ENCODE results near the gene TMPRSS11B. TPM values are rescaled to one million over a fixed set of nuclear protein-coding genes. Genes with fewer than 3 reads are reported as not detected.
"Not testable (repeated sequence)": the region's sequence is repeated elsewhere in the genome, so short reads cannot be mapped to it uniquely, and the experiment has no call there.

TMPRSS11B gene, protein sequence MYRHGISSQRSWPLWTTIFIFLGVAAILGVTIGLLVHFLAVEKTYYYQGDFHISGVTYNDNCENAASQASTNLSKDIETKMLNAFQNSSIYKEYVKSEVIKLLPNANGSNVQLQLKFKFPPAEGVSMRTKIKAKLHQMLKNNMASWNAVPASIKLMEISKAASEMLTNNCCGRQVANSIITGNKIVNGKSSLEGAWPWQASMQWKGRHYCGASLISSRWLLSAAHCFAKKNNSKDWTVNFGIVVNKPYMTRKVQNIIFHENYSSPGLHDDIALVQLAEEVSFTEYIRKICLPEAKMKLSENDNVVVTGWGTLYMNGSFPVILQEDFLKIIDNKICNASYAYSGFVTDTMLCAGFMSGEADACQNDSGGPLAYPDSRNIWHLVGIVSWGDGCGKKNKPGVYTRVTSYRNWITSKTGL
- total RNA-seq = not detected in 2 replicates

DNA sequence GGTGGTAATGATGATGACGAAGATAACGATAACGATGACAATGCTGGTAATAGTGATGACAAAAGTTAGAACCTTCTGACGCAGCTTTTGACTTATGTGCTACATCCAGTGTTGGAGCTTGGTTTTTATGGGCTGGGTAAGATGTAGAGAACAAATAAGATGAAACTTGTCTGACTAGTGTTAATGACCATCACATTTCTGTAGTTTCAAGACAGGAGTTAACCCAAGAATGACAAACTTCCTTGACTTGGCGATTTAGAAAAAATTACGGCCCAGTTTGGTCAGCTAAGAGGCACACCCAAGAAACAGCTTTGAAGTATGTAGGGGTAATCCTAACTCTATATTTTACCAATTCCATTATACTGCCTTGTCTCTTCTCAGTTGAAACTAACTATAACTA is at the start of gene TMPRSS11B:
TSS of gene TMPRSS11B (minus strand) at position 101 of the 400 bp plus-strand sequence. CDS start 136 bp downstream, outside the sequence.
- TF ChIP-seq, protein P1, sequence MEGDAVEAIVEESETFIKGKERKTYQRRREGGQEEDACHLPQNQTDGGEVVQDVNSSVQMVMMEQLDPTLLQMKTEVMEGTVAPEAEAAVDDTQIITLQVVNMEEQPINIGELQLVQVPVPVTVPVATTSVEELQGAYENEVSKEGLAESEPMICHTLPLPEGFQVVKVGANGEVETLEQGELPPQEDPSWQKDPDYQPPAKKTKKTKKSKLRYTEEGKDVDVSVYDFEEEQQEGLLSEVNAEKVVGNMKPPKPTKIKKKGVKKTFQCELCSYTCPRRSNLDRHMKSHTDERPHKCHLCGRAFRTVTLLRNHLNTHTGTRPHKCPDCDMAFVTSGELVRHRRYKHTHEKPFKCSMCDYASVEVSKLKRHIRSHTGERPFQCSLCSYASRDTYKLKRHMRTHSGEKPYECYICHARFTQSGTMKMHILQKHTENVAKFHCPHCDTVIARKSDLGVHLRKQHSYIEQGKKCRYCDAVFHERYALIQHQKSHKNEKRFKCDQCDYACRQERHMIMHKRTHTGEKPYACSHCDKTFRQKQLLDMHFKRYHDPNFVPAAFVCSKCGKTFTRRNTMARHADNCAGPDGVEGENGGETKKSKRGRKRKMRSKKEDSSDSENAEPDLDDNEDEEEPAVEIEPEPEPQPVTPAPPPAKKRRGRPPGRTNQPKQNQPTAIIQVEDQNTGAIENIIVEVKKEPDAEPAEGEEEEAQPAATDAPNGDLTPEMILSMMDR (conservative IDR thresholded peaks at IDR 0.05; ENCODE audit: low read depth, low read length) = no peak
- H3K4me3 ChIP-seq (ENCODE audit: low read depth, low read length) = no peak within 1 kb of the TSS
- DNase-seq (ENCODE audit: low read depth) = no peak

DNA sequence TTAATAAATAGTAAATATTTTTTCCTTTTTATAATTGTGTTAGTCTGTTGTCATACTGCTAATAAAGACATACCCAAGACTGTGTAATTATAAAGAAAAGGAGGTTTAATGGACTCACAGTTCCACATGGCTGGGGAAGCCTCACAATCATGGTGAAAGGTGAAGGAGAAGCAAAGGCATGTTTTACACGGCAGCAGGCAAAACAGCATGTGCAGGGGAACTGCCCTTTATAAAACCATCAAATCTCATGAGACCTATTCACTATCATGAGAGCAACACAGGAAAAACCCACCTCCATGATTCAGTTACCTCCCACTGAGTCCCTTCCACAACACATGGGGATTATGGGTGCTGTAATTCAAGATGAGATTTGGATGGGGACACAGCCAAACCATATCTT is 45.8 kb upstream of the TMPRSS11B start:
- TF ChIP-seq, protein P1 (conservative IDR thresholded peaks at IDR 0.05; ENCODE audit: low read depth, low read length) = no peak
- H3K4me3 ChIP-seq (ENCODE audit: low read depth, low read length) = no peak overlapping the region
- no peak for DNase-seq (ENCODE audit: low read depth)

DNA sequence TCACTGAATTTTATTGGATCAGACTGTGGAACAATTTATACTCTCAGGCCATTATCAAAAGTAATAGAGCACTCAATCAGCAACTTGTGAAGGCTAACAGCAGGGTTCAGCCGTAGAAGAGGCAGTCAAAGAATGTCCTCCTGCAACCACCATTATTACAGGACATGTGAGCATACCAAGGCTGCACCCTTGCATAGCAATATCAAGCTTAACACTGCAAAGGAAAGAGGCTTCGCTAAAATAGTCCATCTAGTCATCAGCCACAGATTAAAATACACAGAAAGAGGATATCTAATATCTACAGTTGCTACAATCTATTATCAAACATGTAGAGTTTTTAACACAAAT is 42.9 kb upstream of the TMPRSS11B start:
- peak; percentile 63 for DNase-seq (ENCODE audit: low read depth)
- no peak overlapping the region for H3K4me3 ChIP-seq (ENCODE audit: low read depth, low read length)
- TF ChIP-seq, protein P1 (conservative IDR thresholded peaks at IDR 0.05; ENCODE audit: low read depth, low read length) = no peak

DNA sequence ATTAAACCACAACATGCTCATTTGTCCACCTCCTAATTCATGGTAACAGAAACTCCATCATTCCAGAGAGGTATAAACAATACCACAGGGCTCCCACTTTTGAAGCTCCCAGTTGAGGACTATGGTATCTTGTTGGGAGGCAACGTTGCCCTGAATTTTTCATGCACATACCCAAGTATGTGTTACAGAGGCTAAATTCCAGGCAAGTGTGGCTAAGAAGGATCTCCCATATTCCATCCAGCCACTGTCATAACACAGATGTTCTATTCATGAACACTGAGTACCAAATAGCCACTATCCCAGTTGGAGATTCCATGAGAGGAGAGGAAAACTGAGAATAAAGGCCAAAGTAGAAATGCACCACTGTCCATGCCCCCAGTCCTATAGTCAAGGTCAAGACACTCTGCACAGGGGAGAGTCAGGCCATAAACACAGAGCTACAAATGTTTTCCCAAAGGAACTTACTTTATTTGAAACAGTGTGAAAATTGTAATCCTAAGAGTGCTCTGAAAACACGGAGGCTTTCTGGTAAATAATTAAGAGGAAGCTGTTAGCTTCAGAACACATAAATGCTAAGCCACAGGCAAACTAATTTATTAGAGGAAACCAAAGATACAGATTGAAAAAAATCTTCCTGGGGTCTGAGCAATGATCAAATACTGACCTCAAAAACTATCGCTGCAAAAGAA is 42.4 kb upstream of the TMPRSS11B start:
- no peak overlapping the region for H3K4me3 ChIP-seq (ENCODE audit: low read depth, low read length)
- TF ChIP-seq, protein P1 (conservative IDR thresholded peaks at IDR 0.05; ENCODE audit: low read depth, low read length) = no peak
- DNase-seq (ENCODE audit: low read depth) = peak; percentile 32

DNA sequence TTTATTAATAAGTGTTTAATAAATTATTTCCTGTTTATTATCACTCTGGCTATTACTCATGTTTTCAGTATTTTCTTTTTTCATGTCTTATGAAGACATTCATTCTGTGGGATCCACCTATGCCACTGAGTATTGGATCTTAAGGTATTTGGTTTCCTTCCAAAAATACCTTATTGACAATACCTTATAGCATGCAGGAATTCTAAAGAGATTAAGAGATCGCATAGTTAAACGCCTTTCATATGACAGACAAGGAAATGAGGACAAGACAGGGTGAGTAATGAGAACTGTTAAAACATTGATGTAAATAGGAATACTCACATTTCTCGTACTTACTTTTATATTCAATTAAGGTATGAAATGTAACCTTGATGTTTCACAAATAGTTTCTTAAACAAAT is 38.2 kb upstream of the TMPRSS11B start:
- H3K4me3 ChIP-seq (ENCODE audit: low read depth, low read length) = no peak overlapping the region
- no peak for DNase-seq (ENCODE audit: low read depth)
- TF ChIP-seq, protein P1 (conservative IDR thresholded peaks at IDR 0.05; ENCODE audit: low read depth, low read length) = no peak

DNA sequence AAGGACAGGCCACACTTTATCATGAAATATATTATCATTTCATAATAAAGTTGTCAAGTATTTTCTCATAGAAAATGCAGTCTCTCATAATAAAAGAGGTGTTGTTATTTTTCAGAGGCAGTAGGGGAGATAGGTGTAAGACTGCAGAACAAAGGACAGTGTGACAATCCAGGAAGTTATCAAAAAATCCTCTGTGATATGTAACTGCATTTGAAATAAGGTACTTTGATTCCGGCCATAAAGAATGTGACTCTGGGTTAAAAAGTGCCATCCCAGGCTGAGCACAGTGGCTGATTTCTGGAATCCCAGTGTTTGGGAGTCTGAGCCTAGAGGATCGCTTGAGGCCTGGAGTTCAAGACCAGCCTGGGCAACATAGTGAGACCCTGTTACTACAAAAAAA is 37.6 kb upstream of the TMPRSS11B start:
- TF ChIP-seq, protein P1 (conservative IDR thresholded peaks at IDR 0.05; ENCODE audit: low read depth, low read length) = no peak
- H3K4me3 ChIP-seq (ENCODE audit: low read depth, low read length) = no peak overlapping the region
- DNase-seq (ENCODE audit: low read depth) = no peak

DNA sequence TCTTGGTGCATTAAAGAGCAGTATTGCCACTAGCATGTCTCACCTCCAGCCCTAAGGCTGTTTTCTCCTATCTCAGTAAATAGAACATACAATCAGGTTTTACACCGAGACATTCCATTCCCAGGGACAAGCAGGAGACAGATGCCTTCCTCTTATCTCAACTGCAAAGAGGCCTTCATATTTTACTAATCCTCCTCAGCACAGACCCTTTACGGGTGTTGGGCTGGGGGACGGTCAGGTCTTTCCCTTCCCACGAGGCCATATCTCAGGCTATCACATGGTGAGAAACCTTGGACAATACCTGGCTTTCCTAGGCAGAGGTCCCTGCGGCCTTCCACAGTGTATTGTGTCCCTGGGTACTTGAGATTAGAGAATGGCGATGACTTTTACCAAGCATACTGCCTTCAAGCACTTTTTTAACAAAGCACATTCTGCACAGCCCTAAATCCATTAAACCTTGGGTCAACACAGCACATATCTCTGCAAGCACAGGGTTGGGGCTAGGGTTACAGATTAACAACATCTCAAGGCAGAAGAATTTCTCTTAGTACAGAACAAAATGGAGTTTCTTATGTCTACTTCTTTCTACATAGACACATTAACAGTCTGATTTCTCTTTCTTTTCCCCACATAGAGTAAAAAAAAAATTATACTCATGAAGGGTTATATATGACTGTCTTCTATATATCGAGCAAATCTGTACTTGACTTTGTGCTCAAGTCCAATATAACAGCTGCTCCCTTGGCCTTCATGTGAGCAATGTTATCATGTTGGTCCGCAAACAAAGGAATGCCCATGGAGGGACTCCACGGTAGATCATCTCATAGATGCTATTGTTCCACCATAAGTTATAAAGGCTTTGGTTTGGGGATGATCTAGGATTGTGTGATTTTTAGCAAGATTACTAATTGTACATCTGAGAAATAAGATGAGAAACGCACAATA is 36.6 kb upstream of the TMPRSS11B start:
- not testable (repeated sequence) for DNase-seq (ENCODE audit: low read depth); H3K4me3 ChIP-seq (ENCODE audit: low read depth, low read length)
